H1 (cell line): ENCODE data around the gene KLHDC8B. TPM values are rescaled to one million over a fixed set of nuclear protein-coding genes. Genes with fewer than 3 reads are reported as not detected.
A peak's percentile ranks its signal among the peaks of the same experiment; 100 is the strongest.

ENCODE experiments used
- CTCF ChIA-PET: fragments of 300-600 bp; sonication (Branson Sonifier 250); formaldehyde crosslinking; loops from one replicate; lab custom pipeline; 2021; ENCODE audit not compliant: partially characterized antibody; lab: Charles Lee
- POLR2A ChIA-PET: fragments of 300-600 bp; sonication (Branson Sonifier 250); formaldehyde crosslinking; loops from one replicate; lab custom pipeline; 2021; ENCODE audit warnings: inconsistent platforms; ENCODE audit not compliant: partially characterized antibody; lab: Charles Lee
- DNase-seq, 2 experiments: peaks; one replicate each; pipeline versions ENCODE4 v3.0.0 to v3.0.0-alpha.2; 2010 to 2022; ENCODE audit warnings: low spot score in 2 of 2, low read depth in 1 of 2, mixed read lengths in 1 of 2
- FAIRE-seq: peaks from 2 replicates; lab custom pipeline; 2011; peaks lifted over from hg19 to GRCh38; lab: Jason Lieb, UNC
- H2AFZ ChIP-seq: 2 replicates; pipeline ENCODE4 v1.8.1; 2012; ENCODE audit warnings: low read length, inconsistent platforms
- H2AK5ac ChIP-seq: 2 replicates; pipeline ENCODE4 v1.6.1; 2013; ENCODE audit warnings: low read depth, low read length
- H2BK120ac ChIP-seq: replicated peaks from 2 replicates; pipeline ENCODE3; 2013; ENCODE audit warnings: low read depth, low read length, inconsistent platforms
- H2BK12ac ChIP-seq: 2 replicates; pipeline ENCODE4 v1.6.1; 2013; ENCODE audit warnings: low read depth, low read length
- H2BK15ac ChIP-seq: 2 replicates; pipeline ENCODE4 v1.6.1; 2013; ENCODE audit warnings: low read length
- H2BK20ac ChIP-seq: 2 replicates; pipeline ENCODE4 v1.6.1; 2013; ENCODE audit warnings: low read length
- H2BK5ac ChIP-seq: 2 replicates; pipeline ENCODE4 v1.6.1; 2013; ENCODE audit warnings: low read depth, low read length
- H3K14ac ChIP-seq: 2 replicates; pipeline ENCODE4 v1.6.1; 2013; ENCODE audit warnings: inconsistent platforms; ENCODE audit not compliant: insufficient read length
- H3K18ac ChIP-seq: 2 replicates; pipeline ENCODE4 v1.6.1; 2013; ENCODE audit warnings: low read length; ENCODE audit errors: extremely low read depth
- H3K23ac ChIP-seq: 2 replicates; pipeline ENCODE4 v1.6.1; 2013; ENCODE audit warnings: inconsistent platforms; ENCODE audit not compliant: insufficient read length
- H3K23me2 ChIP-seq: 2 replicates; pipeline ENCODE4 v1.6.1; 2013; ENCODE audit warnings: low read depth, low read length
- H3K27ac ChIP-seq: 2 replicates; pipeline ENCODE4 v1.6.1; 2011; ENCODE audit warnings: low read depth, low read length, inconsistent platforms
- H3K27me3 ChIP-seq, 4 experiments: replicated peaks in 1 of 4; 1 replicate in 1 of 4; 2 replicates in 3 of 4; pipeline versions ENCODE4 v1.6.1 to v1.8.1; 2011 to 2013; ENCODE audit warnings: low read length in 3 of 4, mild to moderate bottlenecking in 3 of 4, inconsistent platforms in 2 of 4, mixed read lengths in 2 of 4, moderate library complexity in 1 of 4; ENCODE audit not compliant: control insufficient read depth in 3 of 4, insufficient read depth in 3 of 4; ENCODE audit errors: extremely low read depth in 1 of 4
- H3K36me3 ChIP-seq, 4 experiments: 2 replicates each; pipeline versions ENCODE4 v1.6.1 to v1.8.1; 2011 to 2013; ENCODE audit warnings: mild to moderate bottlenecking in 4 of 4, low read length in 3 of 4, moderate library complexity in 2 of 4, control low read depth in 1 of 4, inconsistent platforms in 1 of 4; ENCODE audit not compliant: insufficient read depth in 4 of 4, control insufficient read depth in 2 of 4
- H3K4ac ChIP-seq: replicated peaks from 2 replicates; pipeline ENCODE3; 2013; ENCODE audit warnings: low read length, low read depth, mixed read lengths, inconsistent platforms; ENCODE audit not compliant: insufficient read length
- H3K4me1 ChIP-seq, 4 experiments: replicated peaks in 1 of 4; 1 replicate in 1 of 4; 2 replicates in 3 of 4; pipeline versions ENCODE4 v1.6.1 to v1.8.1; 2011 to 2013; ENCODE audit warnings: low read length in 3 of 4, inconsistent platforms in 2 of 4, mixed read lengths in 1 of 4; ENCODE audit not compliant: insufficient read depth in 4 of 4, control insufficient read depth in 3 of 4
- H3K4me2 ChIP-seq, 2 experiments: 2 replicates each; pipeline versions ENCODE4 v1.6.1 to v1.8.1; 2011 to 2013; ENCODE audit warnings: low read depth in 2 of 2, low read length in 2 of 2, control low read depth in 1 of 2, inconsistent platforms in 1 of 2, mild to moderate bottlenecking in 1 of 2; ENCODE audit not compliant: insufficient read depth in 1 of 2
- H3K4me3 ChIP-seq, 4 experiments: fragments of 200-600, 300-600 bp in 1 of 4; sonication (generic), shearing (Covaris generic), sonication (Bioruptor Twin) in 1 of 4; 2 replicates each; pipeline versions ENCODE4 v1.5.1 to v1.8.1; 2011 to 2016; ENCODE audit warnings: low read length in 4 of 4, low read depth in 3 of 4, control low read depth in 2 of 4, inconsistent platforms in 2 of 4, mild to moderate bottlenecking in 2 of 4, mixed read lengths in 1 of 4, moderate library complexity in 1 of 4; ENCODE audit not compliant: insufficient read depth in 2 of 4; ENCODE audit errors: extremely low read depth in 1 of 4
- H3K56ac ChIP-seq: replicated peaks from 2 replicates; pipeline ENCODE3; 2013; ENCODE audit warnings: low read depth, mild to moderate bottlenecking, mixed read lengths, low read length, inconsistent platforms; ENCODE audit not compliant: insufficient read length
- H3K79me1 ChIP-seq: 2 replicates; pipeline ENCODE4 v1.6.1; 2013; ENCODE audit warnings: low read depth, low read length, control low read depth
- H3K79me2 ChIP-seq, 2 experiments: 2 replicates each; pipeline versions ENCODE4 v1.6.1 to v1.8.1; 2012 to 2013; ENCODE audit warnings: low read length in 2 of 2, mild to moderate bottlenecking in 2 of 2, inconsistent platforms in 1 of 2; ENCODE audit not compliant: insufficient read depth in 2 of 2, control insufficient read depth in 1 of 2
- H3K9ac ChIP-seq, 4 experiments: replicated peaks in 1 of 4; 1 replicate in 1 of 4; 2 replicates in 3 of 4; pipeline versions ENCODE4 v1.6.1 to v1.8.1; 2011 to 2013; ENCODE audit warnings: low read depth in 3 of 4, low read length in 3 of 4, control low read depth in 2 of 4, mild to moderate bottlenecking in 2 of 4, moderate library complexity in 2 of 4, inconsistent platforms in 1 of 4; ENCODE audit errors: extremely low read depth in 1 of 4
- H3K9me3 ChIP-seq, 2 experiments: 2 replicates each; pipeline versions ENCODE4 v1.6.1 to v1.8.1; 2012 to 2013; ENCODE audit warnings: mild to moderate bottlenecking in 2 of 2, moderate library complexity in 2 of 2, control low read depth in 1 of 2, inconsistent platforms in 1 of 2, low read depth in 1 of 2, low read length in 1 of 2, mixed read lengths in 1 of 2; ENCODE audit not compliant: insufficient read depth in 2 of 2
- H4K20me1 ChIP-seq, 2 experiments: replicated peaks in 1 of 2; 2 replicates each; pipeline versions ENCODE3 to v1.8.1; 2011 to 2013; ENCODE audit warnings: inconsistent platforms in 2 of 2, low read length in 2 of 2, mild to moderate bottlenecking in 1 of 2; ENCODE audit not compliant: insufficient read depth in 2 of 2, control insufficient read depth in 1 of 2
- H4K5ac ChIP-seq: 2 replicates; pipeline ENCODE4 v1.6.1; 2013; ENCODE audit warnings: low read length, low read depth, mixed read lengths, inconsistent platforms; ENCODE audit not compliant: insufficient read length
- H4K8ac ChIP-seq: 2 replicates; pipeline ENCODE4 v1.8.0; 2013; ENCODE audit warnings: mild to moderate bottlenecking, moderate library complexity, low read length, inconsistent platforms; ENCODE audit not compliant: insufficient read depth; ENCODE audit errors: extremely low read depth
- H4K91ac ChIP-seq: replicated peaks from 2 replicates; pipeline ENCODE3; 2013; ENCODE audit warnings: low read length, mixed read lengths, inconsistent platforms; ENCODE audit not compliant: insufficient read length
- BRCA1 ChIP-seq: IDR thresholded peaks from 2 replicates; pipeline ENCODE4 v1.6.1; 2012; ENCODE audit warnings: low read depth, low read length, improper control_type of control experiment
- CHD1 ChIP-seq: IDR thresholded peaks from 2 replicates; pipeline ENCODE4 v1.6.1; 2012; ENCODE audit warnings: low read depth, low read length, improper control_type of control experiment
- HDAC6 ChIP-seq: IDR thresholded peaks from one replicate; pipeline ENCODE4 v1.7.1; 2012; ENCODE audit warnings: low read depth, mild to moderate bottlenecking, inconsistent platforms, low read length, moderate library complexity
- MAFK ChIP-seq: IDR thresholded peaks from 2 replicates; pipeline ENCODE4 v1.6.1; 2012; ENCODE audit warnings: low read depth, mild to moderate bottlenecking, improper control_type of control experiment, low read length
- RXRA ChIP-seq: IDR thresholded peaks from 2 replicates; pipeline ENCODE4 v1.6.1; 2011; ENCODE audit warnings: low read depth, mild to moderate bottlenecking, low read length, moderate library complexity; ENCODE audit not compliant: insufficient read depth
- SP2 ChIP-seq: IDR thresholded peaks from 2 replicates; pipeline ENCODE4 v1.6.1; 2012; ENCODE audit warnings: mild to moderate bottlenecking, low read length, inconsistent platforms
- TEAD4 ChIP-seq: IDR thresholded peaks from 2 replicates; pipeline ENCODE4 v1.6.1; 2012; ENCODE audit warnings: low read depth, low read length, inconsistent platforms, mixed read lengths
- WGBS, 2 experiments: shearing (Covaris generic) in 1 of 2; methylation state at CpG; one replicate each; pipeline versions ENCODE4 v1.1.6 to v1.1.7; 2013 to 2015; ENCODE audit warnings: low lambda C conversion rate in 2 of 2, mixed read lengths in 2 of 2, inconsistent platforms in 1 of 2, low coverage in 1 of 2, missing lambda C conversion rate in 1 of 2; ENCODE audit not compliant: insufficient replicate concordance in 2 of 2, insufficient coverage in 1 of 2, insufficient read length in 1 of 2; ENCODE audit errors: extremely low coverage in 1 of 2, missing lambda C conversion rate in 1 of 2; 5-methylcytosine and 5-hydroxymethylcytosine counted together
- polyA plus RNA-seq, 7 experiments: library from polyadenylated mRNA; depleted of rRNA in 3 of 7; stranded (reverse) in 5 of 7; unstranded in 2 of 7; fragments of >200 nt in 5 of 7; fragments of 200-250 nt in 2 of 7; gene quantifications; 1 replicate in 5 of 7; 2 replicates in 1 of 7; 4 replicates in 1 of 7; pipeline versions ENCODE4 v1.2.1 to v1.2.3, GENCODE V29; 2011 to 2013; ENCODE audit warnings: missing spikeins in 2 of 7, mixed read lengths in 2 of 7
- total RNA-seq: library from RNA; stranded (reverse); fragmentation: NEBNext Ultra II Directional; extraction: Animal tissue kit (Norgen Biotek cat#: 25700); gene quantifications from 2 replicates; pipeline ENCODE4 v1.2.1, GENCODE V29; 2021

Gene KLHDC8B
- total and polyA plus RNA-seq, 2 of the 8 experiments (the other 6 are each of a cell fraction or from before 2014, with no cell fraction given), result 15.8 to 21.3 TPM

DNA sequence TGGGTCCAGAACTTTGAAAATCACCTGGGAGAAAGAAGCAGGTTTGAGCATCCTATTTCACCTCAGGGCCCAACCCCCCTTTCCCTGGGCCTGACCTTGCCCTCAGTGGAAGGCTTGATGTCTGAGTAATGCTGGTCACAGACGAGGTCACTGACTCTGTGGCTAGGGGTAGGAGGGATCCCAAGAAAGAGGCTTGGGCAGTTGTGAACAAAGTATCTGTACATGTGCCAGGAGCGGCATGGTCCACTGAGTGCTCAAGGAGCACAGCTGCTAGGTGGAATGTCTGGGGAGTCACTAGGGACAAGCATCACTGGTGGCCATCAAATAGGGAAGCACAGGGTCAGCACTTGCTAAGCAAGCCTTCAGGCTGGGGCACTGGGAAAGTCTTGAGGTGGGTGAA lies 12.6 kb upstream of the KLHDC8B start:
- Histone ChIP-seq H3K14ac (no peak overlapping the region), H4K91ac (no peak overlapping the region), H3K23ac (no peak overlapping the region), H4K20me1 (peaks cover 3 to 18% of the 10 kb centered on the region in 2 experiments), H3K9me3 (no peaks in the 10 kb centered on the region), H3K27ac (no peak overlapping the region), H3K4ac (no peak overlapping the region), H3K79me2 (peaks cover 0 to 3% of the 10 kb centered on the region in 2 experiments; a peak in 1 of 4 replicates), H4K8ac (no peak overlapping the region), H3K56ac (no peak overlapping the region), H2BK120ac (no peak overlapping the region), H2BK5ac (no peak overlapping the region), H2AFZ (no peak overlapping the region), H3K27me3 (no peaks in the 10 kb centered on the region), H2BK12ac (0 out of 2 replicates have a peak overlapping the region, but pooled peaks have one; percentile 27), H2BK20ac (no peak overlapping the region), H3K9ac (no peak overlapping the region), H3K4me2 (no peak overlapping the region), H3K4me1 (no peaks in the 10 kb centered on the region), H3K4me3 (no peak overlapping the region), H2AK5ac (no peak overlapping the region), H3K36me3 (peaks cover 5 to 13% (median 8%) of the 10 kb centered on the region in 4 experiments), H3K79me1 (peaks cover 10% of the 10 kb centered on the region), H3K18ac (no peak overlapping the region), H3K23me2 (no peaks in the 10 kb centered on the region), H2BK15ac (no peak overlapping the region), H4K5ac (no peak overlapping the region)
- ChIA-PET POLR2A (interaction anchor here (0.6 to 1.6 kb wide), 8 partner anchors 9 to 154 kb away, joined by 3 to 6 read pairs (median 4); partner anchors contain the start of gene LAMB2), CTCF (interaction anchor here (0.5 to 5.1 kb wide), 18 partner anchors 10 to 400 kb away, joined by 3 to 43 read pairs (median 6); partner anchors contain the start of genes CCDC71, KLHDC8B, LAMB2 and QARS1)
- TF ChIP-seq BRCA1, result no peak
- TF ChIP-seq SP2, result no peak
- TF ChIP-seq TEAD4, result no peak
- TF ChIP-seq RXRA, result no peak
- no peak for TF ChIP-seq HDAC6
- no peak for TF ChIP-seq CHD1
- no peak for TF ChIP-seq MAFK
- 89% methylated on average over 2 of the region's 2 CpGs; no CpG with 5 or more reads in 1 of the 2 experiments for WGBS, 2 experiments
- DNase-seq (no peak), FAIRE-seq (no peak)
